ENCODE results near the gene TANGO2.

TANGO2 gene

DNA sequence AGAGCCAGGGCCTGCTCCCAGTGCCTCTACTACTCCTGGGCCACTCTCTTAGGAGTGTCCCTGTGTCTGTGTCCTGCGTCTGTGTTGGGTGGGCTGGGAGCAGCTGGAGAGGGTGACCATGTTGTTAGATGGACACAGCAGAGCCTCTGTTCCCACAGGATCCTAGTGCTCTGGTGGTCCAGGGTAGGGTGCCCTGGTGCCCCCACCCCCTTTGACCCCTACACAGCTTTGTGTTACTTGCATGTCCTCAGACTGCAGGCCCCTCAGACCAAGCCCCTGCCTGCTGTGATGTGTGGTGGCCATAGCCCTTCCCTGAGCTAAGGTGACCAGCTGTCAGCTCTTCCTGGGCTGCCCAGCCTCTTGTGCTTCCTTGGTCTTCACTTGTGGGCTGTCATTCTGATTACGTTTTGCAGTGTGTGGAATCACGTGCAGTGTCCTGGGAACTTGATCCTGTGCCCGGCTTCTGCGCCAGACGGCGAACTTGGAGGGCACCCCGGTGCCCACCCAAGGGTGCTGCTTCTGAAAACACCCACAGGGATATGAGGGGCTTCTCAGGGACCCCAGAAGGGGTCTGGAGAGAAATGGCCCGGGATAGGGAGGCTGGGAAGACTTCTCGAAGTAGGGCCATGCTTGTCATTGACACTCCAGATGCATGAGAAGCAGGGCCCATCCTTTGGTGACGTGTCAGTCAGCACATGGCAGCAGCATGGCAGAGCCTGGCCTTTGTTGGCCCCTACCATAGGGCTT, 1.5 kb downstream of the TANGO2 start:
- TF ChIP-seq, protein P1, sequence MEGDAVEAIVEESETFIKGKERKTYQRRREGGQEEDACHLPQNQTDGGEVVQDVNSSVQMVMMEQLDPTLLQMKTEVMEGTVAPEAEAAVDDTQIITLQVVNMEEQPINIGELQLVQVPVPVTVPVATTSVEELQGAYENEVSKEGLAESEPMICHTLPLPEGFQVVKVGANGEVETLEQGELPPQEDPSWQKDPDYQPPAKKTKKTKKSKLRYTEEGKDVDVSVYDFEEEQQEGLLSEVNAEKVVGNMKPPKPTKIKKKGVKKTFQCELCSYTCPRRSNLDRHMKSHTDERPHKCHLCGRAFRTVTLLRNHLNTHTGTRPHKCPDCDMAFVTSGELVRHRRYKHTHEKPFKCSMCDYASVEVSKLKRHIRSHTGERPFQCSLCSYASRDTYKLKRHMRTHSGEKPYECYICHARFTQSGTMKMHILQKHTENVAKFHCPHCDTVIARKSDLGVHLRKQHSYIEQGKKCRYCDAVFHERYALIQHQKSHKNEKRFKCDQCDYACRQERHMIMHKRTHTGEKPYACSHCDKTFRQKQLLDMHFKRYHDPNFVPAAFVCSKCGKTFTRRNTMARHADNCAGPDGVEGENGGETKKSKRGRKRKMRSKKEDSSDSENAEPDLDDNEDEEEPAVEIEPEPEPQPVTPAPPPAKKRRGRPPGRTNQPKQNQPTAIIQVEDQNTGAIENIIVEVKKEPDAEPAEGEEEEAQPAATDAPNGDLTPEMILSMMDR (IDR thresholded peaks at IDR 0.05; ENCODE audit: borderline replicate concordance, extremely low read depth, low read length, poor library complexity, severe bottlenecking) = no peak
- TF ChIP-seq EZH2 (IDR thresholded peaks at IDR 0.05; ENCODE audit: borderline replicate concordance, low read depth, low read length, severe bottlenecking) = no peak
- Histone ChIP-seq H4K20me1 (ENCODE audit: insufficient read depth, low read length) (peaks cover 30% of the 10 kb centered on the region), H3K9ac (ENCODE audit: low read depth, low read length) (peak overlapping the region; percentile 92), H3K4me1 (ENCODE audit: insufficient read depth, low read length) (peaks cover 29% of the 10 kb centered on the region), H3K79me2 (ENCODE audit: insufficient read depth, low read length) (peaks cover 57% of the 10 kb centered on the region), H3K36me3 (ENCODE audit: insufficient read depth, low read length) (peaks cover 5% of the 10 kb centered on the region), H3K27ac (ENCODE audit: low read length) (peak overlapping the region; percentile 75), H3K4me2 (ENCODE audit: insufficient read depth, low read length) (peak overlapping the region; percentile 91), H2AFZ (ENCODE audit: low read depth, low read length) (no peak overlapping the region), H3K9me3 (ENCODE audit: insufficient read depth, low read length, severe bottlenecking) (no peaks in the 10 kb centered on the region), H3K4me3 (ENCODE audit: low read depth in 1 of 2, low read length in 2 of 2) (peak overlapping the region; percentile 86 to 94; a peak in 3 of 4 replicates), H3K27me3 (ENCODE audit: insufficient read depth, low read length, poor library complexity) (no peaks in the 10 kb centered on the region)
- ATAC-seq (ENCODE audit: insufficient read depth, low read depth) (no peak), DNase-seq (no peak)

GRCh38 chr22:20022978-20023613, 2.2 kb downstream of the TANGO2 start:
- Histone ChIP-seq H4K20me1 (ENCODE audit: insufficient read depth, low read length) (peaks cover 30% of the 10 kb centered on the region), H3K9ac (ENCODE audit: low read depth, low read length) (peak overlapping the region; percentile 92; the same call in 1 of the 2 replicates), H3K4me2 (ENCODE audit: insufficient read depth, low read length) (0 out of 2 replicates have a peak overlapping the region, but pooled peaks have one; percentile 91), H3K4me3 (ENCODE audit: low read depth in 1 of 2, low read length in 2 of 2) (no peak overlapping the region), H3K9me3 (ENCODE audit: insufficient read depth, low read length, severe bottlenecking) (no peaks in the 10 kb centered on the region), H3K4me1 (ENCODE audit: insufficient read depth, low read length) (peaks cover 26% of the 10 kb centered on the region), H3K36me3 (ENCODE audit: insufficient read depth, low read length) (peaks cover 5% of the 10 kb centered on the region), H3K27ac (ENCODE audit: low read length) (no peak overlapping the region), H3K79me2 (ENCODE audit: insufficient read depth, low read length) (peaks cover 59% of the 10 kb centered on the region), H3K27me3 (ENCODE audit: insufficient read depth, low read length, poor library complexity) (no peaks in the 10 kb centered on the region), H2AFZ (ENCODE audit: low read depth, low read length) (no peak overlapping the region)
- no peak for ATAC-seq (ENCODE audit: insufficient read depth, low read depth)
- DNase-seq = no peak
- TF ChIP-seq EZH2 (IDR thresholded peaks at IDR 0.05; ENCODE audit: borderline replicate concordance, low read depth, low read length, severe bottlenecking) = no peak
- TF ChIP-seq, protein P1 (IDR thresholded peaks at IDR 0.05; ENCODE audit: borderline replicate concordance, extremely low read depth, low read length, poor library complexity, severe bottlenecking) = no peak

- no peaks in the 10 kb centered on the region for H3K9me3 ChIP-seq (ENCODE audit: insufficient read depth, low read length, severe bottlenecking)
- H3K36me3 ChIP-seq (ENCODE audit: insufficient read depth, low read length) = peaks cover 5% of the 10 kb centered on the region
- H3K4me1 ChIP-seq (ENCODE audit: insufficient read depth, low read length) = peaks cover 26% of the 10 kb centered on the region
- peaks cover 40% of the 10 kb centered on the region for H4K20me1 ChIP-seq (ENCODE audit: insufficient read depth, low read length)
- no peak overlapping the region for H3K9ac ChIP-seq (ENCODE audit: low read depth, low read length)
- ATAC-seq (ENCODE audit: insufficient read depth, low read depth) (no peak), DNase-seq (no peak)
- no peak overlapping the region for H3K27ac ChIP-seq (ENCODE audit: low read length)
- no peak overlapping the region for H3K4me3 ChIP-seq (ENCODE audit: low read depth in 1 of 2, low read length in 2 of 2)
- H3K79me2 ChIP-seq (ENCODE audit: insufficient read depth, low read length) = peaks cover 70% of the 10 kb centered on the region
- no peak overlapping the region for H3K4me2 ChIP-seq (ENCODE audit: insufficient read depth, low read length)
- no peaks in the 10 kb centered on the region for H3K27me3 ChIP-seq (ENCODE audit: insufficient read depth, low read length, poor library complexity)
- TF ChIP-seq, protein P1 (IDR thresholded peaks at IDR 0.05; ENCODE audit: borderline replicate concordance, extremely low read depth, low read length, poor library complexity, severe bottlenecking) = no peak
- no peak for TF ChIP-seq EZH2 (IDR thresholded peaks at IDR 0.05; ENCODE audit: borderline replicate concordance, low read depth, low read length, severe bottlenecking)
- H2AFZ ChIP-seq (ENCODE audit: low read depth, low read length) = no peak overlapping the region
These were observed 3.3 kb downstream of the TANGO2 start for GRCh38 chr22:20024225-20024624.
